K562 (cell line): ENCODE data around the gene SCAMP2. TPM values are rescaled to one million over a fixed set of nuclear protein-coding genes. Genes with fewer than 3 reads are reported as not detected.

Experiments
- BCL6 ChIP-seq: fragments of 250-450 bp; sonication (Bioruptor Pico); IDR thresholded peaks from 2 replicates; pipeline ENCODE4 v1.4.0; 2020
- CREB3 ChIP-seq: fragments of 450-650 bp; conservative IDR thresholded peaks from 2 replicates; pipeline ENCODE4 v1.6.1; 2016; ENCODE audit warnings: missing genetic modification characterization, low read depth, mild to moderate bottlenecking, missing compliant biosample characterization, moderate library complexity
- CTCFL ChIP-seq: IDR thresholded peaks from 2 replicates; pipeline ENCODE4 v1.6.1; 2011; ENCODE audit warnings: borderline replicate concordance, low read depth, mild to moderate bottlenecking, moderate library complexity, low read length; ENCODE audit not compliant: insufficient read depth, poor library complexity, severe bottlenecking
- E2F1 ChIP-seq: sonication (generic); formaldehyde crosslinking; IDR thresholded peaks from 2 replicates; pipeline ENCODE4 v1.8.1; 2023; ENCODE audit warnings: mild to moderate bottlenecking, missing genetic modification reagents, moderate library complexity
- ERF ChIP-seq: fragments of 450-650 bp; formaldehyde crosslinking; IDR thresholded peaks from 2 replicates; pipeline ENCODE4 v1.4.0; 2020; ENCODE audit warnings: mild to moderate bottlenecking, mixed read lengths
- FOS ChIP-seq: IDR thresholded peaks from 3 replicates; pipeline ENCODE4 v1.6.1; 2011; ENCODE audit not compliant: insufficient read length; ENCODE audit errors: extremely low read depth
- FOXA3 ChIP-seq, 2 experiments: fragments of 450-650 bp in 1 of 2; sonication (generic) in 1 of 2; formaldehyde crosslinking; IDR thresholded peaks in 1 of 2; conservative IDR thresholded peaks in 1 of 2; 2 replicates each; pipeline versions ENCODE4 v1.4.0 to v1.8.0; 2020 to 2022; ENCODE audit warnings: mild to moderate bottlenecking in 2 of 2, missing genetic modification reagents in 1 of 2
- HMGN3 ChIP-seq: IDR thresholded peaks from 2 replicates; pipeline ENCODE4 v1.6.1; 2011; ENCODE audit warnings: borderline replicate concordance, low read depth, mild to moderate bottlenecking, mixed read lengths, low read length; ENCODE audit not compliant: insufficient read length; ENCODE audit errors: extremely low read depth
- LCOR ChIP-seq: sonication (generic); formaldehyde crosslinking; IDR thresholded peaks from 2 replicates; pipeline ENCODE4 v1.8.0; 2022; ENCODE audit warnings: mild to moderate bottlenecking, missing genetic modification reagents
- MCM7 ChIP-seq, 2 experiments: fragments of 450-650 bp; IDR thresholded peaks; 2 replicates each; pipeline ENCODE4 v1.6.1; 2016 to 2018
- NELFE ChIP-seq: IDR thresholded peaks from 2 replicates; pipeline ENCODE4 v1.6.1; 2011; ENCODE audit warnings: mild to moderate bottlenecking; ENCODE audit not compliant: insufficient read depth, insufficient read length
- NFIC ChIP-seq: fragments of 450-650 bp; IDR thresholded peaks from 2 replicates; pipeline ENCODE4 v1.6.1; 2017; ENCODE audit warnings: mild to moderate bottlenecking, inconsistent platforms
- NFIX ChIP-seq: fragments of 250-450 bp; sonication (Bioruptor Pico); IDR thresholded peaks from 2 replicates; pipeline ENCODE4 v1.4.0; 2020; ENCODE audit warnings: low read depth, mild to moderate bottlenecking, moderate library complexity
- NRF1 ChIP-seq, 2 experiments: fragments of 450-650 bp; IDR thresholded peaks in 1 of 2; conservative IDR thresholded peaks in 1 of 2; 2 replicates each; pipeline ENCODE4 v1.6.1; 2014; ENCODE audit warnings: mild to moderate bottlenecking in 2 of 2
- PHB ChIP-seq: fragments of 250-450 bp; sonication (Bioruptor Pico); IDR thresholded peaks from 2 replicates; pipeline ENCODE4 v1.5.0; 2021
- POLR2AphosphoS2 ChIP-seq: IDR thresholded peaks from 2 replicates; pipeline ENCODE4 v1.6.1; 2012; ENCODE audit warnings: low read length, improper control_type of control experiment
- POLR3G ChIP-seq: IDR thresholded peaks from 2 replicates; pipeline ENCODE4 v1.6.1; 2011; ENCODE audit not compliant: insufficient read length, insufficient replicate concordance; ENCODE audit errors: extremely low read depth
- SRSF7 ChIP-seq: fragments of 200-400 bp; formaldehyde crosslinking; optimal IDR thresholded peaks from 2 replicates; pipeline ENCODE3; 2017; ENCODE audit warnings: mild to moderate bottlenecking, low read depth, low read length
- TEAD2 ChIP-seq: fragments of 450-650 bp; IDR thresholded peaks from 2 replicates; pipeline ENCODE4 v1.6.1; 2016; ENCODE audit warnings: missing genetic modification characterization, control low read depth, missing compliant biosample characterization
- U2AF1 ChIP-seq: fragments of 200-400 bp; formaldehyde crosslinking; optimal IDR thresholded peaks from 2 replicates; pipeline ENCODE3; 2017; ENCODE audit warnings: mild to moderate bottlenecking, low read depth, low read length, moderate library complexity
- YY1 ChIP-seq, 3 experiments: IDR thresholded peaks; 2 replicates each; pipeline ENCODE4 v1.6.1; 2011; ENCODE audit warnings: low read length in 2 of 3, mild to moderate bottlenecking in 2 of 3, moderate library complexity in 2 of 3, borderline replicate concordance in 1 of 3, control low read depth in 1 of 3, low read depth in 1 of 3; ENCODE audit not compliant: insufficient read depth in 3 of 3, insufficient replicate concordance in 2 of 3, control insufficient read depth in 1 of 3, insufficient read length in 1 of 3; ENCODE audit errors: extremely low read depth in 1 of 3
- ZNF408 ChIP-seq: fragments of 250-450 bp; sonication (Bioruptor Pico); IDR thresholded peaks from 2 replicates; pipeline ENCODE4 v1.4.0; 2020; ENCODE audit warnings: low read depth, mild to moderate bottlenecking, moderate library complexity
- ZNF695 ChIP-seq: fragments of 450-650 bp; formaldehyde crosslinking; IDR thresholded peaks from 2 replicates; pipeline ENCODE4 v1.4.0; 2020; ENCODE audit warnings: mild to moderate bottlenecking, moderate library complexity
- polyA plus RNA-seq, 8 experiments: library from polyadenylated mRNA; depleted of rRNA in 4 of 8; stranded (reverse) in 5 of 8; unstranded in 3 of 8; fragments of >200 nt; fragmentation: Nextera tagmentation in 2 of 8; fragmentation: Illumina TruSeq in 1 of 8; extraction: Ambion mirVana in 2 of 8; extraction: Trizol in 1 of 8; gene quantifications; 2 replicates each; pipeline versions ENCODE4 v1.2.1 to v1.2.3, GENCODE V29; 2011 to 2014; ENCODE audit warnings: inconsistent platforms in 1 of 8, missing spikeins in 1 of 8
- total RNA-seq, 7 experiments: library from RNA; depleted of rRNA in 6 of 7; stranded (reverse); fragments of >200 nt in 6 of 7; fragmentation: Illumina TruSeq in 2 of 7; extraction: Trizol in 2 of 7; gene quantifications; 2 replicates each; pipeline versions ENCODE4 v1.2.1 to v1.2.3, GENCODE V29; 2011 to 2021; ENCODE audit warnings: low replicate concordance in 1 of 7

SCAMP2 gene
- total and polyA plus RNA-seq, 9 of the 15 experiments (the other 6 are each of a cell fraction or from before 2014, with no cell fraction given), result 5.9 to 61.1 (median 20.1) TPM

- TF ChIP-seq HMGN3 (peak; percentile 94), PHB (CRISPR knock-in tag) (peak; percentile 66; the same call in 1 of the 2 replicates), YY1 (IDR thresholded peaks at IDR 0.05; ENCODE audit: borderline replicate concordance in 1 of 3, control insufficient read depth in 1 of 3, extremely low read depth in 1 of 3, insufficient read depth in 3 of 3, insufficient read length in 1 of 3, insufficient replicate concordance in 2 of 3, low read depth in 1 of 3, low read length in 2 of 3) (peak in 2 of 3 experiments; percentile 31 to 60), E2F1 (peak; percentile 53; the same call in 1 of the 2 replicates), NRF1 (conservative IDR thresholded peaks at IDR 0.05 in 1 of 2, IDR thresholded peaks at IDR 0.05 in 1 of 2) (peak; percentile 81 to 85), MCM7 (IDR thresholded peaks at IDR 0.05) (no peak), POLR2AphosphoS2 (peak; percentile 65; the same call in 1 of the 2 replicates), NFIC (peak; percentile 71), SRSF7 (no peak), ZNF408 (no peak), CREB3 (no peak), BCL6 (CRISPR knock-in tag) (no peak), NFIX (CRISPR knock-in tag) (no peak), NELFE (no peak), CTCFL (peak; percentile 75), POLR3G (no peak), TEAD2 (no peak), U2AF1 (peak; percentile 40), ERF (CRISPR knock-in tag) (no peak), ZNF695 (CRISPR knock-in tag) (no peak), LCOR (CRISPR knock-in tag) (peak; percentile 87), FOS (no peak), FOXA3 (CRISPR knock-in tag; conservative IDR thresholded peaks at IDR 0.05 in 1 of 2, IDR thresholded peaks at IDR 0.05 in 1 of 2) (no peak)
Observed at GRCh38 chr15:74842581-74843444, 30.4 kb downstream of the SCAMP2 start, which contains the start of gene ULK3 (continued).
